GM12878 (cell line): ENCODE measurements around the gene PDCD2. TPM values are rescaled to one million over a fixed set of nuclear protein-coding genes. Genes with fewer than 3 reads are reported as not detected.

Experiments
- EZH2 ChIP-seq: IDR thresholded peaks from 2 replicates; pipeline ENCODE4 v1.6.1; 2012; ENCODE audit warnings: low read depth, mild to moderate bottlenecking, control low read depth, inconsistent platforms, low read length, borderline replicate concordance; ENCODE audit not compliant: control insufficient read depth
- MTA3 ChIP-seq: IDR thresholded peaks from 2 replicates; pipeline ENCODE4 v1.6.1; 2012; ENCODE audit warnings: low read length, inconsistent platforms, borderline replicate concordance
- MYB ChIP-seq: fragments of 150-350 bp; IDR thresholded peaks from 2 replicates; pipeline ENCODE4 v1.6.1; 2014; ENCODE audit warnings: mild to moderate bottlenecking, low read depth, low read length, borderline replicate concordance
- PAX8 ChIP-seq: fragments of 450-650 bp; IDR thresholded peaks from 2 replicates; pipeline ENCODE4 v1.6.1; 2017; ENCODE audit warnings: mild to moderate bottlenecking, moderate library complexity
- PML ChIP-seq: IDR thresholded peaks from 2 replicates; pipeline ENCODE4 v1.6.1; 2012; ENCODE audit warnings: low read length, inconsistent platforms
- RBBP5 ChIP-seq: fragments of 200-600 bp; sonication (generic); conservative IDR thresholded peaks from 2 replicates; pipeline ENCODE4 v1.6.1; 2016
- SMAD5 ChIP-seq: IDR thresholded peaks from 2 replicates; pipeline ENCODE4 v1.6.1; 2016; ENCODE audit warnings: antibody characterized with exemption, low read depth
- SMC3 ChIP-seq: IDR thresholded peaks from 2 replicates; pipeline ENCODE4 v1.6.1; 2011; ENCODE audit warnings: low read length, improper control_type of control experiment, borderline replicate concordance
- SP1 ChIP-seq: IDR thresholded peaks from one replicate; pipeline ENCODE4 v1.6.1; 2011; ENCODE audit warnings: low read depth, low read length
- SUPT20H ChIP-seq: IDR thresholded peaks from 2 replicates; pipeline ENCODE4 v1.6.1; 2011; ENCODE audit warnings: low read depth, mild to moderate bottlenecking, low read length, moderate library complexity, borderline replicate concordance; ENCODE audit not compliant: control insufficient read depth
- TCF12 ChIP-seq: IDR thresholded peaks from 2 replicates; pipeline ENCODE4 v1.6.1; 2011; ENCODE audit warnings: low read depth, mild to moderate bottlenecking, low read length
- TCF3 ChIP-seq: IDR thresholded peaks from 2 replicates; pipeline ENCODE4 v1.6.1; 2012; ENCODE audit warnings: low read depth, mild to moderate bottlenecking, low read length, borderline replicate concordance; ENCODE audit not compliant: insufficient read depth
- TCF7 ChIP-seq: IDR thresholded peaks from 2 replicates; pipeline ENCODE4 v1.6.1; 2014; ENCODE audit warnings: antibody characterized with exemption, borderline replicate concordance
- ZBED1 ChIP-seq: IDR thresholded peaks from 2 replicates; pipeline ENCODE4 v1.6.1; 2016; ENCODE audit warnings: borderline replicate concordance
- ZNF622 ChIP-seq: fragments of 450-650 bp; IDR thresholded peaks from 2 replicates; pipeline ENCODE4 v1.6.1; 2017; ENCODE audit warnings: mild to moderate bottlenecking, inconsistent platforms
- ZSCAN29 ChIP-seq: fragments of 450-650 bp; IDR thresholded peaks from 2 replicates; pipeline ENCODE4 v1.6.1; 2017; ENCODE audit warnings: mild to moderate bottlenecking, moderate library complexity
- polyA plus RNA-seq, 11 experiments: library from polyadenylated mRNA; depleted of rRNA in 4 of 11; unstranded in 6 of 11; stranded (reverse) in 5 of 11; fragments of >200 nt; fragmentation: Nextera tagmentation in 4 of 11; fragmentation: Illumina TruSeq in 1 of 11; extraction: Ambion mirVana in 4 of 11; extraction: Trizol in 1 of 11; gene quantifications; 1 replicate in 1 of 11; 2 replicates in 10 of 11; pipeline versions ENCODE4 v1.2.1 to v1.2.3, GENCODE V29; 2011 to 2016; ENCODE audit warnings: inconsistent platforms in 2 of 11, missing spikeins in 2 of 11, low read depth in 1 of 11
- total RNA-seq, 4 experiments: library from RNA; depleted of rRNA in 3 of 4; stranded (reverse); fragments of >200 nt in 3 of 4; fragmentation: Illumina TruSeq in 1 of 4; extraction: Trizol in 1 of 4; gene quantifications; 2 replicates each; pipeline versions ENCODE4 v1.2.1 to v1.2.3, GENCODE V29; 2013 to 2021
- TF ChIP-seq, protein P1 (sequence below): IDR thresholded peaks from 2 replicates; pipeline ENCODE4 v1.6.1; 2011; ENCODE audit warnings: low read depth, low read length, improper control_type of control experiment, borderline replicate concordance
- TF ChIP-seq, protein P2 (sequence below): fragments of 150-350 bp; IDR thresholded peaks from 2 replicates; pipeline ENCODE4 v1.6.1; 2014; ENCODE audit warnings: mild to moderate bottlenecking, low read depth, low read length
- TF ChIP-seq, protein P3 (sequence below): IDR thresholded peaks from 2 replicates; pipeline ENCODE4 v1.6.1; 2012; ENCODE audit warnings: low read depth, low read length, improper control_type of control experiment
- TF ChIP-seq, protein P4 (sequence below): fragments of 450-650 bp; IDR thresholded peaks from 2 replicates; pipeline ENCODE4 v1.6.1; 2018; ENCODE audit warnings: borderline replicate concordance, mild to moderate bottlenecking; ENCODE audit not compliant: partially characterized antibody
- TF ChIP-seq, protein P5 (sequence below): fragments of 450-650 bp; IDR thresholded peaks from 2 replicates; pipeline ENCODE4 v1.6.1; 2017; ENCODE audit warnings: mild to moderate bottlenecking, moderate library complexity

The PDCD2 gene
- total and polyA plus RNA-seq, 10 of the 15 experiments (the other 5 are each of a cell fraction or from before 2014, with no cell fraction given): 27.4 to 154 (median 101) TPM

DNA sequence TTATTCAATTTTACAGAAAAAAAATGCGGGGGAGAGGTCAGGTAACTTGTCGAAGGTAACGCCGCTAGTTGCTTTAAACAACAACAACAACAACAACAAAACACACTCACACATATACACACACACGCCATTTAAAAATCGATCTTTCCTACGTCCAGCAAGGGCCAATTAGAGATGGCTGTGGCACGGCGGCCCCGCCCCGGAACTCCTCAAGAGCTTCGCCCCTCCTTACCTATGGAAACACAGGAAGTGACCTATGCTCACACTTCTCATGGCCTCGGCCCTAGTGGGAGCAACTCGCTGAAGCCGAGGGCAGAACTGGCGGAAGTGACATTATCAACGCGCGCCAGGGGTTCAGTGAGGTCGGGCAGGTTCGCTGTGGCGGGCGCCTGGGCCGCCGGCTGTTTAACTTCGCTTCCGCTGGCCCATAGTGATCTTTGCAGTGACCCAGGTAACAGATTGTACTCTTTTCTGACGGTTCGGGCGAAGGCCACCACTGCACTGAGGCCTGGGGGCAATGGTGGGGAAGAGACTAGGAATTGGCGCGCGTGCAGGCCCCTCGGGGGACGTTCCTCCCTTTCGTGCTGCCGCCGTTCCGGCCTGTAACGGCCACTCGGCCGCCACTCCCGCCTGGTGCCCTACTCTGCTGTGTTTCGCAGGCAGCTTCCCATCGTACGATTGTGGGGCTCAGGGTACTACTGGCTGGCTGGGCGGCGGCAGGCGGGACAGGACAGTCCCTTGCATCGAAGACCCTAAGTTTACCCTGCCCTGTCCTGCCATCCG is 30.2 kb downstream of the PDCD2 start, which contains the start of gene TBP (continued):
- TF ChIP-seq, protein P1, sequence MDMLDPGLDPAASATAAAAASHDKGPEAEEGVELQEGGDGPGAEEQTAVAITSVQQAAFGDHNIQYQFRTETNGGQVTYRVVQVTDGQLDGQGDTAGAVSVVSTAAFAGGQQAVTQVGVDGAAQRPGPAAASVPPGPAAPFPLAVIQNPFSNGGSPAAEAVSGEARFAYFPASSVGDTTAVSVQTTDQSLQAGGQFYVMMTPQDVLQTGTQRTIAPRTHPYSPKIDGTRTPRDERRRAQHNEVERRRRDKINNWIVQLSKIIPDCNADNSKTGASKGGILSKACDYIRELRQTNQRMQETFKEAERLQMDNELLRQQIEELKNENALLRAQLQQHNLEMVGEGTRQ: no peak
- TF ChIP-seq, protein P2, sequence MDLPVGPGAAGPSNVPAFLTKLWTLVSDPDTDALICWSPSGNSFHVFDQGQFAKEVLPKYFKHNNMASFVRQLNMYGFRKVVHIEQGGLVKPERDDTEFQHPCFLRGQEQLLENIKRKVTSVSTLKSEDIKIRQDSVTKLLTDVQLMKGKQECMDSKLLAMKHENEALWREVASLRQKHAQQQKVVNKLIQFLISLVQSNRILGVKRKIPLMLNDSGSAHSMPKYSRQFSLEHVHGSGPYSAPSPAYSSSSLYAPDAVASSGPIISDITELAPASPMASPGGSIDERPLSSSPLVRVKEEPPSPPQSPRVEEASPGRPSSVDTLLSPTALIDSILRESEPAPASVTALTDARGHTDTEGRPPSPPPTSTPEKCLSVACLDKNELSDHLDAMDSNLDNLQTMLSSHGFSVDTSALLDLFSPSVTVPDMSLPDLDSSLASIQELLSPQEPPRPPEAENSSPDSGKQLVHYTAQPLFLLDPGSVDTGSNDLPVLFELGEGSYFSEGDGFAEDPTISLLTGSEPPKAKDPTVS: no peak
- TF ChIP-seq RBBP5 (no peak), EZH2 (no peak), PAX8 (no peak), ZSCAN29 (no peak), MYB (no peak), SMAD5 (no peak), ZNF622 (no peak), TCF3 (no peak), MTA3 (no peak), SMC3 (no peak), ZBED1 (no peak), TCF12 (peak; percentile 56; the same call in 1 of the 2 replicates), TCF7 (no peak), PML (no peak), SUPT20H (no peak), SP1 (peak; percentile 77)
- TF ChIP-seq, protein P3, sequence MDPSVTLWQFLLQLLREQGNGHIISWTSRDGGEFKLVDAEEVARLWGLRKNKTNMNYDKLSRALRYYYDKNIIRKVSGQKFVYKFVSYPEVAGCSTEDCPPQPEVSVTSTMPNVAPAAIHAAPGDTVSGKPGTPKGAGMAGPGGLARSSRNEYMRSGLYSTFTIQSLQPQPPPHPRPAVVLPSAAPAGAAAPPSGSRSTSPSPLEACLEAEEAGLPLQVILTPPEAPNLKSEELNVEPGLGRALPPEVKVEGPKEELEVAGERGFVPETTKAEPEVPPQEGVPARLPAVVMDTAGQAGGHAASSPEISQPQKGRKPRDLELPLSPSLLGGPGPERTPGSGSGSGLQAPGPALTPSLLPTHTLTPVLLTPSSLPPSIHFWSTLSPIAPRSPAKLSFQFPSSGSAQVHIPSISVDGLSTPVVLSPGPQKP: peak; percentile 83
- TF ChIP-seq, protein P4, sequence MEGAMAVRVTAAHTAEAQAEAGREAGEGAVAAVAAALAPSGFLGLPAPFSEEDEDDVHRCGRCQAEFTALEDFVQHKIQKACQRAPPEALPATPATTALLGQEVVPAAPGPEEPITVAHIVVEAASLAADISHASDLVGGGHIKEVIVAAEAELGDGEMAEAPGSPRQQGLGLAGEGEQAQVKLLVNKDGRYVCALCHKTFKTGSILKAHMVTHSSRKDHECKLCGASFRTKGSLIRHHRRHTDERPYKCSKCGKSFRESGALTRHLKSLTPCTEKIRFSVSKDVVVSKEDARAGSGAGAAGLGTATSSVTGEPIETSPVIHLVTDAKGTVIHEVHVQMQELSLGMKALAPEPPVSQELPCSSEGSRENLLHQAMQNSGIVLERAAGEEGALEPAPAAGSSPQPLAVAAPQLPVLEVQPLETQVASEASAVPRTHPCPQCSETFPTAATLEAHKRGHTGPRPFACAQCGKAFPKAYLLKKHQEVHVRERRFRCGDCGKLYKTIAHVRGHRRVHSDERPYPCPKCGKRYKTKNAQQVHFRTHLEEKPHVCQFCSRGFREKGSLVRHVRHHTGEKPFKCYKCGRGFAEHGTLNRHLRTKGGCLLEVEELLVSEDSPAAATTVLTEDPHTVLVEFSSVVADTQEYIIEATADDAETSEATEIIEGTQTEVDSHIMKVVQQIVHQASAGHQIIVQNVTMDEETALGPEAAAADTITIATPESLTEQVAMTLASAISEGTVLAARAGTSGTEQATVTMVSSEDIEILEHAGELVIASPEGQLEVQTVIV: peak; percentile 75
- TF ChIP-seq, protein P5, sequence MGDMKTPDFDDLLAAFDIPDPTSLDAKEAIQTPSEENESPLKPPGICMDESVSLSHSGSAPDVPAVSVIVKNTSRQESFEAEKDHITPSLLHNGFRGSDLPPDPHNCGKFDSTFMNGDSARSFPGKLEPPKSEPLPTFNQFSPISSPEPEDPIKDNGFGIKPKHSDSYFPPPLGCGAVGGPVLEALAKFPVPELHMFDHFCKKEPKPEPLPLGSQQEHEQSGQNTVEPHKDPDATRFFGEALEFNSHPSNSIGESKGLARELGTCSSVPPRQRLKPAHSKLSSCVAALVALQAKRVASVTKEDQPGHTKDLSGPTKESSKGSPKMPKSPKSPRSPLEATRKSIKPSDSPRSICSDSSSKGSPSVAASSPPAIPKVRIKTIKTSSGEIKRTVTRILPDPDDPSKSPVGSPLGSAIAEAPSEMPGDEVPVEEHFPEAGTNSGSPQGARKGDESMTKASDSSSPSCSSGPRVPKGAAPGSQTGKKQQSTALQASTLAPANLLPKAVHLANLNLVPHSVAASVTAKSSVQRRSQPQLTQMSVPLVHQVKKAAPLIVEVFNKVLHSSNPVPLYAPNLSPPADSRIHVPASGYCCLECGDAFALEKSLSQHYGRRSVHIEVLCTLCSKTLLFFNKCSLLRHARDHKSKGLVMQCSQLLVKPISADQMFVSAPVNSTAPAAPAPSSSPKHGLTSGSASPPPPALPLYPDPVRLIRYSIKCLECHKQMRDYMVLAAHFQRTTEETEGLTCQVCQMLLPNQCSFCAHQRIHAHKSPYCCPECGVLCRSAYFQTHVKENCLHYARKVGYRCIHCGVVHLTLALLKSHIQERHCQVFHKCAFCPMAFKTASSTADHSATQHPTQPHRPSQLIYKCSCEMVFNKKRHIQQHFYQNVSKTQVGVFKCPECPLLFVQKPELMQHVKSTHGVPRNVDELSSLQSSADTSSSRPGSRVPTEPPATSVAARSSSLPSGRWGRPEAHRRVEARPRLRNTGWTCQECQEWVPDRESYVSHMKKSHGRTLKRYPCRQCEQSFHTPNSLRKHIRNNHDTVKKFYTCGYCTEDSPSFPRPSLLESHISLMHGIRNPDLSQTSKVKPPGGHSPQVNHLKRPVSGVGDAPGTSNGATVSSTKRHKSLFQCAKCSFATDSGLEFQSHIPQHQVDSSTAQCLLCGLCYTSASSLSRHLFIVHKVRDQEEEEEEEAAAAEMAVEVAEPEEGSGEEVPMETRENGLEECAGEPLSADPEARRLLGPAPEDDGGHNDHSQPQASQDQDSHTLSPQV: no peak
